Activated CD4-positive, alpha-beta T cell treated with anti-CD3 and anti-CD28 coated beads, Interleukin-2, amount 50 U/mL, for 24 hours (primary cell): ENCODE results near the gene MRPS18C.

ENCODE experiments used
- DNase-seq, 2 donors: peaks; one replicate each; pipeline ENCODE4 v3.0.0-alpha.2; 2020; ENCODE audit warnings: low read depth in 1 of 2, low spot score in 1 of 2

Gene MRPS18C

DNA sequence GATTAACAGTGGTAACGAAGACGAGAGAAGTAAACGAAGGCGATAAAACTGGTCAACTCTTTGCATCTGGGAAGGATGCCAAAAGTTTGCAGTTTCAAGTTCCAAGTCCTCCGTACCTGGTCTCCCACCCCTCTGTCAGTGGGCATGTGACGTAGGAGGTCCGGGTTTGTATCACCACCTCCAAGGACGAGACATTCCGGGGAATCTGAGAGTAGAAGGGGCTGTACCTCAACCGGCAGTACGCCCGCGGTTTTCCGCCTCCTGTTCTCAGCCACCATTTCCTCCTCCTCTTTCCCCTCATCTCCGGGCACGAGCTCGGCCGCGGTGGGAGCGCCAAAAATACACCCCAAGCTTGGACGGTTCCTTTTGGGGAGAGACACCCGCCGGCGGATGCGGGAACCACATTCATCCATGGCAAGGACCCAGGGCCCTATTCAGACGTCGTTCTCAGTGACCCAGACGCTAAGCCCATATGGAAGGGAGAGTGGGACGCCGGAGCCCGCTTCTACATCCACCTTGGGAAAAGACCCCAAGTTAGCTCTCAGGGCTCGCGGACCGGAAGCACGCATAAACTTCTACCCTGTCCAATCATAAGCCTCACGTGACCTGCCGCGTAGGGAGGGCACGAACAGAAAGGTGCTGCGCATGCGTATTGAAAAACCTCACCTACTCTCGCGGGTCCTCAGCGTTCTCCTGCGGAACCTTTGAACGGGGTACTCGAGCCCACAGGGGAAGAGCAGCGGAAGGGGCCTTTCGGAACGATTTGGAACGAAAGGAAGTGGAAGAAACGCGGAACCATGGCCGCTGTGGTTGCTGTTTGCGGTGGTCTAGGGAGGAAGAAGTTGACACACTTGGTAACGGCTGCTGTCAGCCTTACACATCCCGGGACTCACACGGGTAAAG is at the start of gene MRPS18C, which contains the start of gene HELQ:
Gene MRPS18C (plus strand): TSS at position 778 of the 903 bp plus-strand sequence. CDS start 20 bp downstream, at position 798.
Gene HELQ (minus strand): TSS at position 543 of the 903 bp plus-strand sequence. CDS start 130 bp downstream, at position 413.
- peak; percentile 82 to 96 for DNase-seq

DNA sequence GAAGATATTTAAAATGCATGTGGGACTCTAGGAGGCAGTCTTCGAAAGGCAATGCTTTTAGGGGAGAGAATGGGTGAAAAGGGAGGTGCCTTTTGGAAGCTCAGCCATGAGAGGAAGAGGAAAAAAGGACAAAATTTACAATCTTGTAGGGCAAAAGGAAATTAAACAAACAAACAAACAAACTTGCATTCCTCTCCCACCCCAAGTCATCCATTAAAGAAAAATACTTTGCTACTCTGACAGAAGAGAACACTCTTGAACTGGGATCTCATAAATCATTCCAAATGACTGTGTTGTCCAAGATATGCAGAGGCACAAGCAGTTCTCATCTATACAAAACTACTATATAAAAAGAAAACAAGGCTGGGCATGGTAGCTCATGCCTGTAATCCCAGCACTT is 47.0 kb upstream of the MRPS18C start:
- DNase-seq: no peak

DNA sequence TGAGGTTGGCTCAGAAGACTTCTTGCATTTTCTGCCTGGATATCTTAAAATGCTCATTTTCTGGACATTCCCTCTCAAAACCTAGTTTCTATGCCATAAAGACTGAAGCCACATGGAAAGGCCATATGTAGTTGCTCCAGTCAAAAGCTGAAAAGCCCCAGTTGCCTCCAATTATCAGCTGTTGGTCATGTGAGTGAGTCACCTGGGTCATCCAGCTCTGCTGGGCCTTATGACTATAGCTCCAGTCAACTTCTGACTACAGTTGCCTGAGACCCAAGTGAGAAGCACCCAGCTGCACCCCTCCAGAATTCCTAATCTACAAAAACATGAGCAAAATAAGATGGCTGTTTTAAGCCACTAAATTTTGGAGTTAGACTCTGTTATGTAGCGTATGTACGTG is 42.2 kb upstream of the MRPS18C start:
- no peak for DNase-seq

DNA sequence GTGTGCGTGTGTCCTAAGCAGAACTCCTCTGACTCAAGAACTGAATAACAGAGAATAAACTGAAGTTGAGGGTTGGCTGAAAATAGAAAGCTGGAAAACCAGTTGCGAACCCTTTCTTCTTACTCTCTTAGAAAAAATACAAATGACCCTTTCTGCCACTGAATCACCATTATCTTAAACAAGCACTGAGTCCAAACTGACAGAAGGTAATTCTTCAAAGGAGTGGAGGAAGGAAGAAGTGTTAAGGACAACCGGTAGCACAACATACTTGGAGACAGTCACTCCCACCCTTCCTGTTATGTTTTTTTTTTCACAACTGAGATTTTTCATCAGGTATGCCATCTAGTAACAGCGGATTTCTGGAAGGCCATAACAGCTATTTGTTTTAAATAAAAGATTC is 38.3 kb upstream of the MRPS18C start:
- DNase-seq: no peak

DNA sequence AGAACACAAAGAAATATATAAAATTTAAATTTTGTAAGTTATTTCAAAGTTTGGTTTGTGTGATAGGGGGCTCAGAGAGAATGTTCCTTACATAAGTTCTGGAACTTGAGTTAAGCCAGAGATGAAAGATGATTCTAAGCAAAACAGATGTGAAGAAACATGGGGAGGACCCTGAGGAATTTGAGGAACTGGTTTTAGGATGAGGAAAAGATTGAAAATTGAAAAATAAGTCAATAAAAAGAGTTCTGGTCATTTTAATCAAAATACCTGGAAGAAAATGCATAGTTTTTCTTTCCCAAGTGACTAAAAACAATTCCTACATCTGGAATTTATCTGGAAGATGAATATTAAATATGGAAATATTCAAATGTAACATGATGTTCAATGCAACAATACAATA is 37.6 kb upstream of the MRPS18C start:
- no peak for DNase-seq

DNA sequence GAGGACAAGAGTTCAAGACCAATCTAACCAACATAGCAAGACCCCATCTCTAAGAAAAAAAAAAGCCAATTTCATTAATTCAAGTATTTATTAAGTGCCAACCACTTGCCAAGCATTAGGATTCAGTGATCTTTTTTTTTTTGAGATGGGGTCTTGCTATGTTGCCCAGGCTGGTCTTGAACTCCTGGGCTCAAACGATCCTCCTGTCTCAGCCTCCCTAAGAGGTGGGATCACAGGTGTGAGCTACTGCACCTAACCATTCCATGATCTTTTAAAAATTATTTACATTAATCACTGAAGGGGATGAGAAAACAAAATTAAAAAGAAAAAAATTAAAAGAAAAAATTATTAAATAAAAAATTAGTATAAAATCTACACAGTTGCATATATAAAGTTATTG is 24.7 kb upstream of the MRPS18C start:
- DNase-seq: no peak

DNA sequence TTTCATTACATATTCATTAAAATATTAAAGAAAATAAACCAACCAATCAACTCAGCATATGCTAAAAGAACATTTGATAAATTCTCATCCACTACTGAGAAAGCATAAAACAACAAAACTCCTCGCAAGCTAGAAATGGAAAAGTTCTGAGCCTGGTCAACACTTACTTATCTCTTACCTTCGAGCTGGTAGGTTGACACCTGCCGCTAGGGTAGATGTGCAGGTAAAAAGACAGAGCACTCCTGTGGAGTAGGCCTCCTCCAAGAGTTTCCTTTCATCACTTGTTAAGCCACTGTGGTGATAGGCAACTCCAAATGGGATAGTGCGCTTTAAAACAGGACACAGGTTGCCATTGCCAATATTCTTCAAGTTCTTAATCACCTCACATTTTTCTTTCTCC is 19.2 kb upstream of the MRPS18C start:
- DNase-seq: no peak

DNA sequence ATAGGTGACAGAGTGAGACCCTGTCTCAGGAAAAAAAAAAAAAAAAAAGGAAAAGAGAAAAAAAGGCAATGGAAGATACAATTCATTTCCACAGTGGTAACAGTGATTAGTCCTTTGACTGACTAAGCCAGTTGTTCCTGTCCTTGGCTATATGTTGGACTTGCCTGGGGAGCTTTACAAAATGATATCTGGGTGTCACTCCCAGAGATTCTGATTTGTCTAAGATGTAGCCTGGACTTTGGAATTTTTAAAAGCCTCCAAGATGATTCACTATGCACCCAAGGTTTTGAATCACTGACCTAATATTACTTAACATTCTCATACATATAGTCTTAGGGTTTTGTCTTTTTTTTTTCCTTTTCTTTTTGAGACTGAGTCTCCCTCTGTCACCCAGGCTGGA is 17.1 kb upstream of the MRPS18C start:
- DNase-seq: no peak

DNA sequence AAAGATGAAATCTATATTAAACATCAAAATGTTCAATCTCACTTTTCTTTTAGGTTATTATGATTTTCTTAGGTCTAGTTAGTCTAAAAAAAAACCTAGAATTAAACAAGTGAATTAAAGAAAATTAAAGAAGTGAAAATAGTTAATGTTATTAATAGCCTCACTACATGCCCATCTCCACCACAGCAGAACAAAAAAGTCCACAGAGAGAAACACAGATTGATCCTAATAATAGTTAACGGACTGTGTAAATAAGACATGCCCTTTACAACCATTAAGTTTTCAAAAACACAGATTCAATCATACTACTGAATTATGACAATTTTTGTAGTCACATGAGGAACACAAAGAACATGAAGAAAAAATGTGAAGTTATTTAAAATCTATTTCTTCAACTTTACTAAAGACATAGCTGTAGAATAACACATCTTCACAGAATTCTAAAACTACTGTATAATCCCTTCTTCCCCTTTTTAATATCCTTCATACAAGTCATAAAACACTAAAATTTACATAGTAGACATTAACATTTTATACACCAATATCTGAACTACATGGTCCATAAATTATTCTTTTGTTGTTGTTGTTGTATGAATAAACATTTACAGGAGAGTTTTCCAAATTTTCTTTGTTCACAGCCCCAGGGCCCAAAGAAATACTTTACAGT is 15.6 kb upstream of the MRPS18C start:
- DNase-seq: no peak

DNA sequence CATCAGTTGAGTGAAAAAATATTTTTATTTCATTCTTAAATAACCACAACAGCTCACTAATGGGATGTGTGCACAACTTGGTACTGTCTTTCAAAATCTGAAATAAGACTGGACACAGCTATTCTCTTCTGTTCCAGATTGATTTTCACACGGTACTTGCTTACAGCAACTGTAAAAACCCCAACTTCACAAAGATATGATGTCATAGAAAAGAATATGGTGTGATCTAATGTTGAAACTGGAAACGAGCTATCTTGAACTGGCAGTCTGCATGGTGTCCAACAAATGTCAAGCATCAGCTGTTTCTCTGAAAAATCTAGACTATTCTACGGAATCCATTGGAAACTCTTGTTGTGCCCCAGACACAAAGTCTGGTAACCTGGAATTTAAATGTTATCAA is 15.0 kb upstream of the MRPS18C start:
- no peak for DNase-seq

DNA sequence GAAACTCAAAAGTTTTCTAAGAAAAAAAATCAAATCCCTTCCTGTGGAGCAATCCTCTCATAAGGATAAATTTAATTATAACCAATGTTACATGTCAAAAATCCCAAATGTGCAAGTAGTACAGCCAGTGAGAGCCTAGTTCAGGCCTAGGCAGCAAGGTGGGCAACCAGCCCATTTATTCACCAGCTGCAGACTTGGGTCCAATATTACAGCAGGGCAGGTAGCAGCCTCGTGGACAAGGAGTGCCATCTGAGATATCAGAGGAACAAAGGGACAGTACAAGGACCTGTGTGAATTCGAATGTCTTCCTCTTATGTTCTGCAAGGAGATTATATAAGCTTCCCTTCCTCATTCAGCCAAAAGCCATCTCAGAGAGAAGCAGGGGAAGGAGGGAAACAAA is 6.8 kb upstream of the MRPS18C start:
- no peak for DNase-seq

DNA sequence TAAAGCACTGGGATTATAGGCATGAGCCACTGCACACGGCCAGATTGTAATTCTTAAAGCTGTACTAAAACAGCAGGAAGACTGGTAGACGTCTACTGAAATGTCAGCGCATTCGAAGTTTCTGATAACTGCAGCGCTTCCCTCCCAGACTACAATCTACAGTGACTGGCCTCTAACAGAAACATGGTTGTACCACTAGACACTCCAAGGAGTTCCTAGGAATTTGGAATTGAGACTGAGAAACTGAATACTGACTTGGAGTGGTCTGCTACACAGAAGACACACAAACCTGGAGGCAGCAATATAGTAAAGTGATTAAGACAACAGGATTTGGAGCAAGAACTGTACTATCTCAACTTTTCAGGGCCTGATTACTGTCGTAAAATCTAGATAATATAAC is 1.2 kb upstream of the MRPS18C start:
- no peak for DNase-seq

DNA sequence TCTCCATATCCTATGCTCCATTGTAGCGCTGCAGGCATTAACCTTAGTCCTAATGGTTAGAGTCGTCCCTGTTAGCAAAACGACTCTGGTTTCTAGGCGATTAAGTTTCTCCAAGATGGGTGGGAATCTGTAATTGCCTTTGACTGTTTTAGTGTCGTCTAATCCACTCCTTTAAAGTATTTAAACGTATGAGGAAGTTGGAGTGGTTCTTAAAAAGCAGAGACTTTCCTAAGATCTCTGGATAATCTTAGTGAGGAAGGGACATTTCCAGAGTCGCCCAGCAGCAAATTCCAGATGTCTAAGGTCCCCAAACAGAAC is 285 bp downstream of the MRPS18C start:
- no peak for DNase-seq

DNA sequence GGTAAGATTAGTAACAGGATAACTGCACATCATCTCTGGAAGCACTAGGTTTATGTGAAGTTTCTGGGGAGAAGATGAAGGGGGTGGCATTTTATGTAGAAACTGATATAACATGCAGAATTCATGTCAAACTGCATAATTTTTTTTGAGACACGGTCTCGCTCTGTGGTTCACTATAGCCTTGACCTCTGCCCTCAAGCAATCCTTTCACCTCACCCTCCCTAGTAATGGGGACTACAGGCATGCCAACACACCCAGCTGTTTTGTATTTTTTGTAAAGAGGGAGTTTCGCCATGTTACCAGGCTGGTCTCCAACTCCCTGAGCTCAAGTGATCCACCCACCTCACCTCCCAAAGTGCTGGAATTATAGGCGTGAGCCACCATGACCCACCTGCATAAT is 17.6 kb downstream of the MRPS18C start:
- no peak for DNase-seq

DNA sequence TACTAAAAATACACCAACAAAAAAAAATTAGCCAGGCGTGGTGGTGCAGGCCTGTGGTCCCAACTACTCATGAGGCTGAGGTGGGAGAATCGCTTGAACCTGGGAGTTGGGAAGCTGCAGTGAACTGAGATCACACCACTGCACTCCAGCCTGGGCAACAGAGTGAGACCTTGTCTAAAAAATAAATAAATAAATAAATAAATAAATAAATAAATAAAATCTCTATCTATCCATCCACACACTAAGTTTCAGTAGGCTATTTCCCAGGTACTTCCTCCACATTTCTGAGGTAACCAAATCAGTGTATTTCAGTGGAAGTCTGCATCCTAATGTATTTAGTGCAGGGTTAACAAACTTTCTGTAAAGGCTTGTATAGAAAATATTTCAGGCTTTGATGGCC is 18.1 kb downstream of the MRPS18C start:
- DNase-seq: no peak

DNA sequence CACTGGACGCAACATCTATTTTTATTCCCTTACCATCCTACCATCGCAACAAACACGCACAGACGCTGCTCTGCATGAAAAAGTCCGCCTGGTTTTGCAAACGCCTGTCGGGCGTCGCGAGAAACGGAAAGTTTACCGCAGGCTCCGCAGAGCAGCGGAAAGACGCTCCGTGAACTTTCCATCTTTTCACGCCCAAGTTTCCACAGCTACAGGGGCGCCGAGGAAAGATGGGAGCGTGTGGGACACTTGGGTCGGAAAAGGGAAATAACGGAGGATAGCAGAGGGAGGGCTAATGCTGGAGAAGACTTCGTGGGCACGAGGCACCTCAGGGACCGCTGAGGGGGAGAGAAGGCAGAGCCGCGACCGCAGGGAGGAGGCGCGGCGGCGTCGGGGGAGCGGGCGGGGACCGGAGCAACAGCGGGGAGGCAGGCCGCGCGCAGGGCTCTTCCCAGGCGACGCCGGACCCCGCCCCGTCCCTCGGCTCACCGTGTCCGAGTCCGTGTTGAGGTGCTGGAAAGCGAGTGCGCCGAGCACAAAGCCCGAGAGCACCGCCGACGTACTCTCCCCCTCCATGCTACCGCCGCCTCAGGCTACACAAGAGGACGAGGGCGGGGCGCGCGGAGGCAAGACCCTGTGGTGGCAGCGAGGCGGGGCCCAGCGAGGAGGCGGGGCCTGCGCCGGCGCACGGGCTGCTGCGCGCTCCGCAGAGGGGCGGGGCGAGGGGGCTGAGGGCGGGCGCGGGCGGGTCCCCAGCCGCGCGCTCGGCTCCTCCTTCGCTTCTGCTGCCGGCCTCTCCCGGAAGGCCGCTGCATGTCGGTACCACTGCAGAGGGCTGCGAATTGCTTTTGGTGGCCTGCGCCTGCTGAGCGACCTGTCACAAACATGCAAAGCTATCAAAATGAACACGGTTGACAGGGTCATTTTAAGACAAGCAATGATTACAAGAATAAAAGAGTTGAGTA is 28.9 kb downstream of the MRPS18C start, which contains the start of gene ABRAXAS1:
Gene ABRAXAS1 (minus strand): TSS at position 601 of the 962 bp plus-strand sequence. CDS start 28 bp downstream, at position 573.
- peak; percentile 85 to 88 for DNase-seq

DNA sequence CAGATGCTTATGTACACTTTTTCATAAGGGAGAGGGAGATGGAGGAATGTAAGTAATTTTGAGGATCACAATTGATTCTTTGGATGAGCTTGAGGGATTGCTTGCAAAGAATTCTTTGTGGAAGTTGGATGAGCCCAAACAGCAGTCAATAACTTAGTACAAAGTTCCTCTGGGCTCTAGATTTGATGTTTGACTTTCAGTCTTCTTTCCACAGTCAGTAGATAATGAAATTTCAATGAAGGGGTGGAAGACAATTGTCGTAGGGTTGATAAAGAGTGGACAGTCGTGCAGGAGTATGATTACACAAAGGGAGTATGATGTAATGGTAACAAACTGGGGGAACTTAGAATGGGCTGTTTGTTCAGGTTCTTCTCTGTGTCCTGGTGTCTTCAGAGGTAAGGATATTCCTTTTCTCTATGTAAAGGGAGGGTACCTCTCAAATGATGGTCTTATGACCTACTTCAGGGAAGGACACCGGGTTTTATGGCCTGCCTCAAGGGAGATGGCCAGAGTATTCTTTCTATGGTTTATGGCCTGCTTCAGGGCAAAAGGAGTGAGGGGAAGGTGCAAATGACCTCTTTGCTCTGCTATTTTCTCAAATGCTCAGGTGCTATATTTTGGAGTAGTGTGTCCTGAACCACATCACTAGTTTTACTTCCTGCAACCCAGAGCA is 30.7 kb downstream of the MRPS18C start:
- no peak for DNase-seq

DNA sequence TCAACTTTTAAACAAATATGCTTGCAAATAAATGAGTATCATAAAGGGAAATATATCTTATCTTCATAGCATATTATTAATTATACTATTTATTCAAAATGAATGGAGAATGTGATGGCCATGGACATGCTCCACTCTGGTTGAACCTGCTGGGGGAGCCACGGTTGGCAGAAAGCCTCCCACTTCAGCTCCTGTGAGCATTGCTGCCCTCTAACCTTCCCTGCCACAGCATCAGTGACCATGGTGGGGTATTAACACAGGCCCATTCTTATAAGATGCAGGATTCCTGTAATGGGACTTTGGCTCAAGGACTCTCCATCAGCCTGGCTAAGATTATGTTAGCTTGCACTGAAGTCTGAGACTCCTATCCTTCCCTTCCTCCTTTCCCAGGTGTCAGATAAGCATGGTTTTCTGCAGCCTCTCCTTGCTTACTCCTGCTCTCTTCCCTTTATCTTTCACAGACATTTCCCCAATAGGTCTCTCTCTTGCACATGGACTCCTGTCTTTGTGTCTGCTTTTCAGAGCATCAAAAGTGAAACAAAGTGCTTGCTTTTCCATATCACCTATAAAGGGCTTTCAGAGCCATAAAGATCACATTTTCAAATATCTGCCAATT is 34.0 kb downstream of the MRPS18C start:
- DNase-seq: no peak

DNA sequence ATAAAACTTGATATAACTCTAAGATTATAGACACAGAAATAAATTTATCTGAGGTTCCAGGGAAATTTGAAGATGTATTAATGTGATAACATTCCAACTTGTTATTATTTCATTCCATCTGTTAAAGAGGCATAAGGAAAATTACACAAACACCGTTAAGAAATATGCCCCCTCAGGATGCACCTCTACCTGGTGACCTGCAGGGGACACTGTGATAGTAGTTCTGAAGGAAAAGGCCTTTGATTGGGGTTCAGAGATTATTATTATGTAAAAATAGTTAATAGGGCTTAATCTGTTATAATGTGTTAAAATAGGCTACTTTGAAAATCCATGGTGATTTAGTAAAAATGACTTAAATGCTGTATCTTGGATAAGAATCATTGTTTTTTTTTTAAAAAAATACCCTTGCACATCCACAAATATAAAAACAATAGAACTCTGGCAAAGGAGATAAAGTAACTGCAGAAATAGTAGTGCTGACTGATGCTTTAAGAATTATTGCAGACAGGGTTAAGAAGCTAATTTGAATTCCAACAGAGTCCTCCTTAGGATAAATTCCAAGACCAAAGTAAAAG is 35.1 kb downstream of the MRPS18C start:
- DNase-seq: peak in 1 of 2 donors; percentile 10
